ENCODE data around the gene FAM53B. TPM values are rescaled to one million over a fixed set of nuclear protein-coding genes. Genes with fewer than 3 reads are reported as not detected.

The FAM53B gene
- polyA plus RNA-seq, 6 donors from 2014 or later, result 19.6 to 141 (median 31.5) TPM

GRCh38 chr10:124651402-124651891 is 92.7 kb downstream of the FAM53B start:
- Mint-ChIP-seq H3K4me3 (peak overlapping the region in 7 of 8 donors; percentile 29 to 88 (median 69)), H3K27me3 (no peaks in the 10 kb centered on the region), H3K27ac (peak overlapping the region; percentile 93 to 97 (median 94)), H3K4me1 (peaks cover 80 to 98% (median 92%) of the 10 kb centered on the region in 3 donors), H3K36me3 (peaks cover 0 to 9% of the 10 kb centered on the region in 2 donors), H3K9me3 (peaks cover 0 to 2% (median 0%) of the 10 kb centered on the region in 7 donors)
- ATAC-seq (ENCODE audit: low read depth in 2 of 2), result peak in 1 of 2 donors; percentile 21
- no peak for DNase-seq

GRCh38 chr10:124650820-124651401 is 93.3 kb downstream of the FAM53B start:
- Mint-ChIP-seq H3K27ac (peak overlapping the region; percentile 90 to 97 (median 94)), H3K4me3 (peak overlapping the region; percentile 29 to 88 (median 72)), H3K9me3 (peaks cover 0 to 2% (median 0%) of the 10 kb centered on the region in 7 donors), H3K27me3 (no peaks in the 10 kb centered on the region), H3K36me3 (peaks cover 0 to 8% of the 10 kb centered on the region in 2 donors), H3K4me1 (peaks cover 82 to 98% (median 92%) of the 10 kb centered on the region in 3 donors)
- ATAC-seq (ENCODE audit: low read depth in 2 of 2) (peak in 1 of 2 donors; percentile 22), DNase-seq (no peak)

- DNase-seq (no peak), ATAC-seq (ENCODE audit: low read depth in 2 of 2) (no peak)
- H3K4me1 Mint-ChIP-seq, result peaks cover 79 to 97% (median 92%) of the 10 kb centered on the region in 3 donors
- H3K4me3 Mint-ChIP-seq, result peak overlapping the region in 7 of 8 donors; percentile 42 to 88 (median 69)
- H3K36me3 Mint-ChIP-seq, result peaks cover 0 to 2% of the 10 kb centered on the region in 2 donors
- H3K9me3 Mint-ChIP-seq, result peaks cover 0 to 2% (median 0%) of the 10 kb centered on the region in 7 donors
- peak overlapping the region; percentile 75 to 97 (median 94) for H3K27ac Mint-ChIP-seq
- H3K27me3 Mint-ChIP-seq, result no peaks in the 10 kb centered on the region
Observed at GRCh38 chr10:124650263-124650662, 93.9 kb downstream of the FAM53B start.

GRCh38 chr10:124649214-124649613 is 95.0 kb downstream of the FAM53B start:
- no peaks in the 10 kb centered on the region for H3K27me3 Mint-ChIP-seq
- ATAC-seq (ENCODE audit: low read depth in 2 of 2), result no peak
- peaks cover 0 to 2% (median 0%) of the 10 kb centered on the region in 7 donors for H3K9me3 Mint-ChIP-seq
- peaks cover 79 to 99% (median 94%) of the 10 kb centered on the region in 3 donors for H3K4me1 Mint-ChIP-seq
- no peaks in the 10 kb centered on the region for H3K36me3 Mint-ChIP-seq
- peak overlapping the region; percentile 72 to 99 (median 87) for H3K27ac Mint-ChIP-seq
- H3K4me3 Mint-ChIP-seq, result peak overlapping the region; percentile 28 to 90 (median 86)
- no peak for DNase-seq

GRCh38 chr10:124648738-124649137 is 95.4 kb downstream of the FAM53B start:
- ATAC-seq (ENCODE audit: low read depth in 2 of 2), result no peak
- H3K27me3 Mint-ChIP-seq, result no peaks in the 10 kb centered on the region
- no peak for DNase-seq

GRCh38 chr10:124648131-124648475 is 96.1 kb downstream of the FAM53B start:
- H3K27ac Mint-ChIP-seq, result peak overlapping the region; percentile 88 to 99 (median 96)
- ATAC-seq (ENCODE audit: low read depth in 2 of 2) (no peak), DNase-seq (no peak)
- H3K4me3 Mint-ChIP-seq, result peak overlapping the region; percentile 65 to 90 (median 86)
- H3K4me1 Mint-ChIP-seq, result peaks cover 81 to 100% (median 98%) of the 10 kb centered on the region in 3 donors
- no peaks in the 10 kb centered on the region for H3K36me3 Mint-ChIP-seq
- H3K27me3 Mint-ChIP-seq, result no peaks in the 10 kb centered on the region
- peaks cover 0 to 2% (median 0%) of the 10 kb centered on the region in 7 donors for H3K9me3 Mint-ChIP-seq

More at GRCh38 chr10:124648738-124649137, 95.4 kb downstream of the FAM53B start:
- Mint-ChIP-seq H3K9me3 (peaks cover 0 to 2% (median 0%) of the 10 kb centered on the region in 7 donors), H3K36me3 (no peaks in the 10 kb centered on the region), H3K4me1 (peaks cover 81 to 99% (median 99%) of the 10 kb centered on the region in 3 donors), H3K4me3 (peak overlapping the region in 7 of 8 donors; percentile 73 to 90 (median 87)), H3K27ac (peak overlapping the region in 5 of 6 donors; percentile 72 to 99 (median 94))

GRCh38 chr10:124647421-124648130 is 96.6 kb downstream of the FAM53B start:
- Mint-ChIP-seq H3K27ac (peak overlapping the region; percentile 88 to 99 (median 96)), H3K4me1 (peaks cover 83 to 100% (median 98%) of the 10 kb centered on the region in 3 donors), H3K4me3 (peak overlapping the region; percentile 65 to 90 (median 86)), H3K36me3 (no peaks in the 10 kb centered on the region), H3K27me3 (no peaks in the 10 kb centered on the region), H3K9me3 (peaks cover 0 to 2% (median 0%) of the 10 kb centered on the region in 7 donors)
- DNase-seq (peak; percentile 72), ATAC-seq (ENCODE audit: low read depth in 2 of 2) (peak; percentile 82 to 90)

- DNase-seq, result no peak
- Mint-ChIP-seq H3K4me1 (peaks cover 84 to 100% (median 98%) of the 10 kb centered on the region in 3 donors), H3K27me3 (no peaks in the 10 kb centered on the region), H3K9me3 (peaks cover 0 to 2% (median 0%) of the 10 kb centered on the region in 7 donors), H3K4me3 (peak overlapping the region; percentile 58 to 90 (median 87)), H3K27ac (peak overlapping the region; percentile 88 to 99 (median 96)), H3K36me3 (no peaks in the 10 kb centered on the region)
- no peak for ATAC-seq (ENCODE audit: low read depth in 2 of 2)
Observed at GRCh38 chr10:124646483-124647352, 97.5 kb downstream of the FAM53B start.

GRCh38 chr10:124645467-124646095 is 98.6 kb downstream of the FAM53B start:
- Mint-ChIP-seq H3K4me3 (peak overlapping the region; percentile 22 to 87 (median 63)), H3K4me1 (peaks cover 84 to 100% (median 98%) of the 10 kb centered on the region in 3 donors), H3K36me3 (no peaks in the 10 kb centered on the region), H3K9me3 (peaks cover 0 to 2% (median 0%) of the 10 kb centered on the region in 7 donors), H3K27ac (peak overlapping the region; percentile 76 to 99 (median 96)), H3K27me3 (no peaks in the 10 kb centered on the region)
- DNase-seq (no peak), ATAC-seq (ENCODE audit: low read depth in 2 of 2) (no peak)

- DNase-seq (no peak), ATAC-seq (ENCODE audit: low read depth in 2 of 2) (peak in 1 of 2 donors; percentile 12)
- Mint-ChIP-seq H3K27ac (peak overlapping the region; percentile 80 to 99 (median 92)), H3K9me3 (peaks cover 0 to 2% (median 0%) of the 10 kb centered on the region in 7 donors), H3K27me3 (no peaks in the 10 kb centered on the region), H3K4me3 (peak overlapping the region; percentile 31 to 82 (median 64)), H3K4me1 (peaks cover 82 to 100% (median 98%) of the 10 kb centered on the region in 3 donors), H3K36me3 (no peaks in the 10 kb centered on the region)
Observed at GRCh38 chr10:124644771-124645415, 99.3 kb downstream of the FAM53B start.

- no peak for DNase-seq
- ATAC-seq (ENCODE audit: low read depth in 2 of 2), result no peak
- H3K27ac Mint-ChIP-seq, result peak overlapping the region; percentile 80 to 99 (median 86)
- no peaks in the 10 kb centered on the region for H3K9me3 Mint-ChIP-seq
- no peaks in the 10 kb centered on the region for H3K36me3 Mint-ChIP-seq
- peaks cover 81 to 100% (median 98%) of the 10 kb centered on the region in 3 donors for H3K4me1 Mint-ChIP-seq
- peak overlapping the region in 6 of 8 donors; percentile 25 to 77 (median 62) for H3K4me3 Mint-ChIP-seq
- no peaks in the 10 kb centered on the region for H3K27me3 Mint-ChIP-seq
Observed at GRCh38 chr10:124644236-124644635, 99.9 kb downstream of the FAM53B start.

Data from naive B cell (primary cell).